CD4-positive, alpha-beta T cell (primary cell): ENCODE results near the gene PRKN. TPM values are rescaled to one million over a fixed set of nuclear protein-coding genes. Genes with fewer than 3 reads are reported as not detected.

ENCODE experiments used
- ATAC-seq: fragments of 200-7000 bp; cut with Tn5 transposase; one replicate; pipeline ENCODE4 v1.10.0; 2022; ENCODE audit warnings: mild to moderate bottlenecking; ENCODE audit not compliant: poor library complexity
- CTCF ChIA-PET: fragments of 350-600 bp; sonication (Branson Sonifier 250); formaldehyde crosslinking; loops from one replicate; lab custom pipeline; 2021; ENCODE audit warnings: antibody characterized with exemption, inconsistent platforms; lab: Charles Lee
- POLR2A ChIA-PET: fragments of 350-600 bp; sonication (Branson Sonifier 250); formaldehyde crosslinking; loops from one replicate; lab custom pipeline; 2021; ENCODE audit warnings: antibody characterized with exemption, inconsistent platforms; lab: Charles Lee
- DNase-seq, 14 experiments: peaks; one replicate each; pipeline ENCODE4 v3.0.0-alpha.2; 2013 to 2020; ENCODE audit warnings: mixed read lengths in 2 of 14
- H3K27ac ChIP-seq, 2 donors: one replicate each; pipeline versions ENCODE4 v1.5.1 to v1.7.0; 2013; ENCODE audit warnings: low read length in 2 of 2, low read depth in 1 of 2, mild to moderate bottlenecking in 1 of 2
- H3K27me3 ChIP-seq, 2 experiments: 1 replicate in 1 of 2; 2 replicates in 1 of 2; pipeline versions ENCODE4 v1.6.1 to v1.7.0; 2013; ENCODE audit warnings: low read length in 2 of 2, control low read depth in 1 of 2, mild to moderate bottlenecking in 1 of 2, moderate library complexity in 1 of 2; ENCODE audit not compliant: insufficient read depth in 2 of 2, control insufficient read depth in 1 of 2
- H3K36me3 ChIP-seq: one replicate; pipeline ENCODE4 v1.6.1; 2013; ENCODE audit warnings: low read length, control low read depth; ENCODE audit not compliant: insufficient read depth
- H3K4me1 ChIP-seq: one replicate; pipeline ENCODE4 v1.6.1; 2013; ENCODE audit warnings: low read length, control low read depth; ENCODE audit not compliant: insufficient read depth
- H3K4me3 ChIP-seq: one replicate; pipeline ENCODE4 v1.5.1; 2013; ENCODE audit warnings: mild to moderate bottlenecking, low read length, moderate library complexity
- H3K9me3 ChIP-seq, 2 experiments: 1 replicate in 1 of 2; 2 replicates in 1 of 2; pipeline versions ENCODE4 v1.6.1 to v1.7.0; 2013; ENCODE audit warnings: low read length in 2 of 2, mild to moderate bottlenecking in 2 of 2, control low read depth in 1 of 2, moderate library complexity in 1 of 2; ENCODE audit not compliant: control insufficient read depth in 1 of 2, insufficient read depth in 1 of 2
- H3K27ac Mint-ChIP-seq: one replicate; pipeline ENCODE4 v1.8.0; 2020; ENCODE audit warnings: mixed read lengths
- H3K27me3 Mint-ChIP-seq: one replicate; pipeline ENCODE4 v1.8.0; 2021; ENCODE audit warnings: mixed read lengths
- H3K36me3 Mint-ChIP-seq: one replicate; pipeline ENCODE4 v1.8.0; 2021; ENCODE audit warnings: low read depth, mixed read lengths
- H3K4me1 Mint-ChIP-seq: one replicate; pipeline ENCODE4 v1.8.0; 2021; ENCODE audit warnings: low read depth, mixed read lengths
- H3K4me3 Mint-ChIP-seq: one replicate; pipeline ENCODE4 v1.8.0; 2020; ENCODE audit warnings: mild to moderate bottlenecking, mixed read lengths
- H3K9me3 Mint-ChIP-seq: one replicate; pipeline ENCODE4 v1.8.0; 2020; ENCODE audit warnings: mixed read lengths
- CTCF ChIP-seq: fragments of 200-600 bp; IDR thresholded peaks from one replicate; pipeline ENCODE4 v1.8.0; 2022; ENCODE audit warnings: antibody characterized with exemption, mild to moderate bottlenecking
- intact Hi-C, 2 experiments: fragments of 100-400 bp; cut with DNase I in 1 of 2; cut with micrococcal nuclease in 1 of 2; formaldehyde crosslinking; loops; one replicate each; pipeline versions ENCODE4 v1.15.1 to v1.9.0; 2023 to 2025; cut with DNase I, micrococcal nuclease
- total RNA-seq, 174 experiments: library from RNA in 2 of 174; stranded (reverse) in 2 of 174; gene quantifications; one replicate each; pipeline ENCODE4 v1.2.3 and lab custom pipeline; 2021 to 2026

Gene PRKN
- total RNA-seq, 2 experiments from 2014 or later = 5.2 to 5.4 TPM

GRCh38 chr6:162736961-162737360 lies 9.4 kb upstream of the PRKN start:
- peak in 3 of 14 experiments; percentile 4 to 24 (median 8) for DNase-seq
- POLR2A ChIA-PET = no interaction called here
- CTCF ChIA-PET = interaction anchor here (1.5 kb wide), 1 partner anchor 9 kb away, joined by 4 read pairs; the partner anchor contains the start of genes PACRG and PRKN

GRCh38 chr6:162733489-162733888 lies 5.9 kb upstream of the PRKN start:
- H3K27me3 ChIP-seq = no peaks in the 10 kb centered on the region
- no peaks in the 10 kb centered on the region for H3K36me3 ChIP-seq
- intact Hi-C loops = loop anchor here in 1 of 2 experiments (5.0 to 10.0 kb wide), 2 partner anchors 1339 to 1741 kb away; partner anchors contain the start of gene MAP3K4
- Mint-ChIP-seq H3K36me3 (no peaks in the 10 kb centered on the region), H3K9me3 (peaks cover 2% of the 10 kb centered on the region), H3K27me3 (no peaks in the 10 kb centered on the region), H3K4me3 (peak overlapping the region; percentile 4), H3K27ac (peak overlapping the region; percentile 60), H3K4me1 (peaks cover 12% of the 10 kb centered on the region)
- H3K9me3 ChIP-seq = no peaks in the 10 kb centered on the region
- TF ChIP-seq CTCF = no peak
- CTCF ChIA-PET = interaction anchor here (0.8 to 0.9 kb wide), 2 partner anchors 8 to 44 kb away, joined by 3 read pairs; no protein-coding TSS in a partner anchor
- H3K4me3 ChIP-seq = no peak overlapping the region
- POLR2A ChIA-PET = no interaction called here
- ATAC-seq (peak; percentile 65), DNase-seq (peak in 8 of 14 experiments; percentile 3 to 58 (median 20))
- H3K4me1 ChIP-seq = peaks cover 5% of the 10 kb centered on the region
- H3K27ac ChIP-seq = no peak overlapping the region

More at GRCh38 chr6:162736961-162737360, 9.4 kb upstream of the PRKN start:
- no peaks in the 10 kb centered on the region for H3K36me3 Mint-ChIP-seq
- H3K4me3 Mint-ChIP-seq = no peak overlapping the region
- Histone ChIP-seq H3K4me3 (no peak overlapping the region), H3K9me3 (no peaks in the 10 kb centered on the region), H3K27me3 (no peaks in the 10 kb centered on the region), H3K36me3 (no peaks in the 10 kb centered on the region), H3K4me1 (peaks cover 5% of the 10 kb centered on the region), H3K27ac (no peak overlapping the region)
- no peak for TF ChIP-seq CTCF
- H3K4me1 Mint-ChIP-seq = peaks cover 11% of the 10 kb centered on the region
- peaks cover 5% of the 10 kb centered on the region for H3K27me3 Mint-ChIP-seq
- H3K9me3 Mint-ChIP-seq = peaks cover 2% of the 10 kb centered on the region
- H3K27ac Mint-ChIP-seq = no peak overlapping the region
- ATAC-seq = no peak
- intact Hi-C loops = loop anchor here in 1 of 2 experiments (10.0 kb wide), 1 partner anchor 1342 kb away; no protein-coding TSS in a partner anchor

GRCh38 chr6:162730502-162730901 lies 2.9 kb upstream of the PRKN start:
- ATAC-seq (no peak), DNase-seq (no peak)
- H3K4me3 ChIP-seq = no peak overlapping the region
- no peaks in the 10 kb centered on the region for H3K36me3 Mint-ChIP-seq
- H3K27ac Mint-ChIP-seq = no peak overlapping the region
- TF ChIP-seq CTCF = no peak
- ChIA-PET CTCF (no interaction called here), POLR2A (no interaction called here)
- no peak overlapping the region for H3K4me3 Mint-ChIP-seq
- H3K9me3 Mint-ChIP-seq = peaks cover 2% of the 10 kb centered on the region
- no peaks in the 10 kb centered on the region for H3K9me3 ChIP-seq
- no peaks in the 10 kb centered on the region for H3K36me3 ChIP-seq
- H3K27ac ChIP-seq = no peak overlapping the region
- no peaks in the 10 kb centered on the region for H3K27me3 ChIP-seq
- peaks cover 19% of the 10 kb centered on the region for H3K4me1 ChIP-seq
- H3K4me1 Mint-ChIP-seq = peaks cover 29% of the 10 kb centered on the region
- no peaks in the 10 kb centered on the region for H3K27me3 Mint-ChIP-seq
- intact Hi-C loops = loop anchor here in 1 of 2 experiments (5.0 to 10.0 kb wide), 2 partner anchors 1336 to 1738 kb away; partner anchors contain the start of gene MAP3K4
